Measurements from ENCODE around the gene C1orf74.
"Not testable (repeated sequence)": the region's sequence is repeated elsewhere in the genome, so short reads cannot be mapped to it uniquely, and the experiment has no call there.

C1orf74 gene

GRCh38 chr1:209805341-209805781 is 21.0 kb upstream of the C1orf74 start:
- no peak for DNase-seq

- no peak for DNase-seq
Measured at GRCh38 chr1:209803568-209803967, 19.2 kb upstream of the C1orf74 start.

- no peak for DNase-seq
Measured at GRCh38 chr1:209802780-209803152, 18.4 kb upstream of the C1orf74 start.

DNA sequence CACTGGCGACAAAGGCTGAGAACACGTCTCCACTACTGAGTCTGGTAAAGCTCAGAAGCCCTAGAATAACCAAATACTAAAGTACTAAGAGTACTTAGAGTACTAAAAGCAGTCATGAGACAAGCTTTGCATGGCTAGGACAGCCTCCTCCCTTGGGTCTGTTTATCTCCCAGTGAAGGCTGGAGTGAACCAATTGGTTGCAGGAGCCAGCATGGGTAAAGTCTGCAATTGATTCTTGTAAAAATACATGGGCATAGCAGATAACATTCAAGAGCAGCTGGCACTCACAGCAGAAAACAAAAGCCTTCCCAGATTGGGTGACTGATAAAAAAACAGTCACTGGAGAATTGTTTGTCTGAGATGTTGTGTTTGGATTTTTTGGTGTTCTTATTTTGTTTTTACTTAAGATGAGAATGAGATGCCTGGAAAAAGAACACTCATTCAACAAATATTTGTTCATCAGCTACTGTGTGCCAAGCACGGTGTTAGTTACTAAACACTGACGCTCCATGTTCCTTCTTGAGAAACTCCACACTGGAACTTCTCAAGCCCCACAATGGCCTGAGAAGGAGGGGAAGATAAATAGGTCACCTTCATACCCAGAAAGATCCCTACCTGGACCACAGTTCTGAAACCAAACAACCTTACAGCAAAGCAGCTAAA is 17.9 kb upstream of the C1orf74 start:
- DNase-seq = no peak

GRCh38 chr1:209800984-209801834 is 16.9 kb upstream of the C1orf74 start:
- no peak for DNase-seq

GRCh38 chr1:209797978-209798639 is 13.8 kb upstream of the C1orf74 start:
- no peak for DNase-seq

- DNase-seq = not testable (repeated sequence)
Measured at GRCh38 chr1:209793711-209794110, 9.4 kb upstream of the C1orf74 start.

GRCh38 chr1:209791920-209792319 is 7.6 kb upstream of the C1orf74 start:
- DNase-seq = no peak

- DNase-seq = no peak
Measured at GRCh38 chr1:209790286-209791193, 6.2 kb upstream of the C1orf74 start.

GRCh38 chr1:209789245-209789644 is 4.9 kb upstream of the C1orf74 start:
- DNase-seq = no peak

DNA sequence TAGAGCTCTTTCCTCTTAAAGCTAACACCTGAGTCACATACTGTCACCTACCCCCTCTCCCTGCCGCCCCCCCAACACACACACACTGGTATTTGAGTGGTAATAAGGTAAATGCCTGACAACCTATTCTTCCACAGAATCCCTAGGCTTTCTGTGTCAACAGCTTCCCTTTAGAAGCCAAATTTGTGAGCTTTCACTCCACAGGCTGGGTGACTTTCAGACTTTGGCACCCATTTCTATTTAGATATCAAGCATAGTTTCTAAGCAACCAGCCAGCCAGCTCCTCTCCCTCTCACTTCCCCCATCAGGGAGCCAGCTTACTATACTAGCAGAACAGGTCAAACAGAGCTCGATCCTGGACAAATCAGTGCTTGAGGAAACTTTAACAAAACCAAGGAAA is 3.2 kb upstream of the C1orf74 start:
- DNase-seq = no peak

DNA sequence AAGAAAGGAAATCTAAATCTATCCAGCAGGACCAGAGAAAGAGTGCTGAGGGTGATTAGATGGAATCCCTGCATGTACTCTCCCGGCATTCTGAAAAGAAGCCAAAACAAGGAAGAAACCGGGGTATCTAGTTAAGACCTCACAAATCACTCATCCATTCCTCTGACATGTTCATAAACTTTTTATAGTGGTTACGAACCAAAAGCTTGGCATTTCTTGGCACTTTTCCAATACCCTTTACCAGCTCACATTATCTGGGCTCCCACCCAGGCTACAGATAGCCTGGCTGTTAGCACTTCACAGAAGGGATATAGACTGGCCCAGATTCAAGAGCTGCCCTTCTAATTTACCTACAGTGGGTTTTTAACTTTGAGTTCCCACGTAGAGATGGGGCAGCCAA is 1.8 kb upstream of the C1orf74 start:
- no peak for DNase-seq

DNA sequence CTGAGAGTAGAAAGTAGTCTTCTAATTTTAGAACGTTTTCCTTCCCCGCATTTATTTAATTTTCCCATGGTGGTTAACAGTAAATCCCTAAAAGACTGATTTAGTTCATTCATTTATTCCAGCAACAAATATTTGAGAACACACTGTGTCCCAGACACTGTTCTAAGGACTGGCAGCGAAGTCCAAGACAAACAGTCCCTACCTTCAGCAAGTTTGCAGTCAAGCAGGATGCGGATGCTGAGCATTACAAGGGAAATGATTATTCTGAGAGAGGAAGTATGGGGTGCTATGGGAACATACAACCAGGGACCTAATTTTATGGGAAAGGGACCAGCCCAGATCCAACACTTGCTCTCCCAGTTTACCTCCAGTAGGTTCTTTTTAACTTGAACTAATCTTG is 1.2 kb upstream of the C1orf74 start:
- no peak for DNase-seq

GRCh38 chr1:209783386-209783785 is 973 bp downstream of the C1orf74 start:
- DNase-seq = no peak

DNA sequence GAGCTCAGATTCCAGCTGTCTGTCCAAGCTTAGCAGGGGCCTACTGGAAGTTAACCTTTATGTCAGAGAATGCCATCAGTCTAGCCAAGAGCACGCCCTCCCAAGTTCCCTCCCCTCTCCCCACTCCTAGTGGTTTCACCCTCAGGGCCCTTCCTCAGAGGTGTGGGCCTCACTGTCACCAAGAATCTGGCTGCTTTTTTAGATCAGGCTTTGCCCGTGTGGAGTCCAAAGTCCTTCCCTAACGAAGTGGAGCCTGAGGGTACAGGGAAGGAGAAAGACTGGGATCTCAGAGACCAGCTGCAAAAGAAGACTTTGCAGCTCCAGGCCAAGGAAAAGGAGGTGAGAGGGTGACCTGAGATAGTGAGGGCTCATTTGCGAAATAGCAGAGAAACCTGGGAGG is 4.1 kb downstream of the C1orf74 start:
- DNase-seq = no peak

DNA sequence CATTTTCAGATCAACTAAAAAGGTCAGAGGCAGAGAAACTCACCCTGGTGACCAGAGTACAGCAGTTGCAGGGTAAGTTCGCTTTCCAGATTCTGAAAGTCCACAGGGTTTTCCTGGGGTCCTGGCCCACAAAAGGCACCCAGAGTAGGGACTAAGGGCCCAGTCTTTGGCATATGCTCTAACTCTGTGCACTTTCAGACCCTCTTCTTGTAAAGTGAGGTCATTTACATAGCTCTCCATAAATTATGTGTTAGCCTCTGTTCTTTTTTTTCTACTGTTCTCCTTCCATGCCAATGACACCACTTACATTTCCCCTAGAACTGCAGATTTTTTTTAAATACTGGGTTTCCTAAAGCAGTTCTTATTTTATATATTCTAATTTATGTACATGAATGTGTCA is 6.3 kb downstream of the C1orf74 start:
- DNase-seq = no peak

GRCh38 chr1:209777587-209777986 is 6.8 kb downstream of the C1orf74 start:
- DNase-seq = no peak

- no peak for DNase-seq
Measured at GRCh38 chr1:209775678-209776077, 8.7 kb downstream of the C1orf74 start.

DNA sequence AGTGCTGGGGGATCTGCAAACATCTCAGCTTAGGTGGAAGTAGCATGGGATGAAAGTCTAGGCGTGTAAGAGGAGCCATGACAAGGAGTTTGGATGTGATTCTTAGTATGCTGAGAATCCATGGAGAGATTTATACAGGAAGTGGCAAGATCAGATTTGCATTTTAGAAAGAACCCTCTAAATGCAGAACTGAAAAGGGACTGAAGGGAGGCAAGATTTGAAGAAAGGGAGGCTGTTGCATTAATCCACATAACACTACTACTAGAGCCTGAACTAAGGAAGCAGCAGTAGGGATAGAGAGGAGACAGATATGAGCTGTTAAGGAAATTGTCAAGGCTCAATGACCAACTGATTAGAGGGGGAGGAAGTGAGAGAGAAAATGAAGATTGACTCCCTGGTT is 9.8 kb downstream of the C1orf74 start:
- DNase-seq = no peak

- no peak for DNase-seq
Measured at GRCh38 chr1:209772126-209772525, 12.2 kb downstream of the C1orf74 start.

DNA sequence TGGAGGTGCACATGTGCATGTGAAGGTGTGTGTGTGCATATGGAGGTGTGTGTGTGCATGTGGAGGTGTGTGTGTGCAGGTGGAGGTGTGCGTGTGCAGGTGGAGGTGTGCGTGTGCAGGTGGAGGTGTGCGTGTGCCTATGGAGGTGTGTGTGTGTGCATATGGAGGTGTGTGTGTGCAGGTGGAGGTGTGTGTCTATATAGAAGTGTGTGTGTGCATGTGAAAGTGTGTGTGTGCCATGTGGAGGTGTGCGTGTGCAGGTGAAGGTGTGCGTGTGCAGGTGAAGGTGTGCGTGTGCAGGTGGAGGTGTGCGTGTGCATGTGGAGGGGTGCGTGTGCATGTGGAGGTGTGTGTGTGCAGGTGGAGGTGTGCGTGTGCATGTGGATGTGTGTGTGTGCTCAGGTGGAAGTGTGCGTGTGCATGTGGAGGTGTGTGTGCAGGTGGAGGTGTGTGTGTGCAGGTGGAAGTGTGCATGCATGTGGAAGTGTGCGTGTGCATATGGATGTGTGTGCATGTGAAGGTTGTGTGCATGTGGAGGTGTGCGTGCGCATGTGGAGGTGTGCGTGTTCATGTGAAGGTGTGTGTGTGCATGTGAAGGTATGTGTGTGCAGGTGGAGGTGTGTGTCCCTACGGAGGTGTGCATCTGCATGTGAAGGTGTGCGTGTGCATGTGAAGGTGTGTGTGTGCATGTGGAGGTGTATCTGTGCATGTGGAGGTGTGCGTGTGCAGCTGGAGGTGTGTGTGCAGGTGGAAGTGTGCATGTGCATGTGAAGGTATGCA is 13.5 kb downstream of the C1orf74 start:
- DNase-seq = no peak

- DNase-seq = no peak
Measured at GRCh38 chr1:209769971-209770370, 14.4 kb downstream of the C1orf74 start.
